HEK293 (cell line): ENCODE data around the gene PIK3R5.

Experiments
- PRDM10 ChIP-seq: fragments of 450-650 bp; formaldehyde crosslinking; IDR thresholded peaks from 2 replicates; pipeline ENCODE4 v1.5.1; 2016; ENCODE audit warnings: missing biosample characterization, missing genetic modification characterization
- ZNF19 ChIP-seq: fragments of 450-650 bp; formaldehyde crosslinking; IDR thresholded peaks from 2 replicates; pipeline ENCODE4; 2016; ENCODE audit warnings: missing biosample characterization, missing genetic modification characterization, low read depth
- ZNF362 ChIP-seq: fragments of 450-650 bp; formaldehyde crosslinking; IDR thresholded peaks from 2 replicates; pipeline ENCODE4 v1.5.1; 2016; ENCODE audit warnings: missing biosample characterization, missing genetic modification characterization
- ZNF549 ChIP-seq: fragments of 450-650 bp; IDR thresholded peaks from 2 replicates; pipeline ENCODE4 v1.5.1; 2018; ENCODE audit warnings: missing biosample characterization, missing genetic modification characterization, mild to moderate bottlenecking, inconsistent platforms, moderate library complexity

GRCh38 chr17:8867361-8867981 is 98.0 kb downstream of the PIK3R5 start, which contains the start of gene PIK3R6:
- TF ChIP-seq PRDM10 (tag by site-specific recombination) (no peak), ZNF19 (tag by site-specific recombination) (no peak), ZNF549 (no peak), ZNF362 (tag by site-specific recombination) (no peak)
